Stimulated activated CD4-positive, alpha-beta T cell treated with anti-CD3 and anti-CD28 coated beads, TNF-alpha, amount 100 ng/mL, for 24 hours (primary cell): ENCODE measurements around the gene LACC1.
A peak's percentile ranks its signal among the peaks of the same experiment; 100 is the strongest.

Experiments used
- DNase-seq, 3 experiments: peaks; one replicate each; pipeline ENCODE4 v3.0.0-alpha.2; 2020; ENCODE audit warnings: low read depth in 3 of 3

LACC1 gene

GRCh38 chr13:43879755-43880181 is at the start of gene LACC1:
TSS of gene LACC1 (plus strand) at chr13:43879904. CDS start at chr13:43880986, 1,082 bp downstream.
- peak in 1 of 3 experiments; percentile 32 for DNase-seq

GRCh38 chr13:43830497-43830881 is 49.2 kb upstream of the LACC1 start:
- DNase-seq: no peak

GRCh38 chr13:43831088-43831487 is 48.6 kb upstream of the LACC1 start:
- no peak for DNase-seq

GRCh38 chr13:43835701-43836100 is 44.0 kb upstream of the LACC1 start:
- no peak for DNase-seq

GRCh38 chr13:43838909-43839308 is 40.8 kb upstream of the LACC1 start:
- DNase-seq: no peak

GRCh38 chr13:43846496-43847158 is 33.1 kb upstream of the LACC1 start:
- DNase-seq: no peak

GRCh38 chr13:43848001-43848649 is 31.6 kb upstream of the LACC1 start:
- DNase-seq: no peak

GRCh38 chr13:43850873-43851272 is 28.8 kb upstream of the LACC1 start:
- DNase-seq: no peak

- no peak for DNase-seq
Observed at GRCh38 chr13:43852923-43853404, 26.7 kb upstream of the LACC1 start.

GRCh38 chr13:43861863-43862262 is 17.8 kb upstream of the LACC1 start:
- no peak for DNase-seq

- DNase-seq: no peak
Observed at GRCh38 chr13:43864921-43865320, 14.8 kb upstream of the LACC1 start.

- DNase-seq: no peak
Observed at GRCh38 chr13:43865892-43866291, 13.8 kb upstream of the LACC1 start.

- DNase-seq: no peak
Observed at GRCh38 chr13:43872181-43872580, 7.5 kb upstream of the LACC1 start.

- no peak for DNase-seq
Observed at GRCh38 chr13:43874504-43875092, 5.1 kb upstream of the LACC1 start.

GRCh38 chr13:43876366-43876765 is 3.3 kb upstream of the LACC1 start:
- no peak for DNase-seq

GRCh38 chr13:43877326-43877725 is 2.4 kb upstream of the LACC1 start:
- DNase-seq: no peak

- DNase-seq: no peak
Observed at GRCh38 chr13:43877766-43878165, 1.9 kb upstream of the LACC1 start.

GRCh38 chr13:43878892-43879754 is 581 bp upstream of the LACC1 start, which contains the start of gene CCDC122:
TSS of gene CCDC122 (minus strand) at chr13:43879740. CDS start at chr13:43869376, 10,364 bp downstream.
- DNase-seq: peak; percentile 58 to 74 (median 66)

GRCh38 chr13:43880214-43880855 is 631 bp downstream of the LACC1 start:
- DNase-seq: no peak

GRCh38 chr13:43880926-43881325 is 1.2 kb downstream of the LACC1 start:
- no peak for DNase-seq

- no peak for DNase-seq
Observed at GRCh38 chr13:43881580-43881979, 1.9 kb downstream of the LACC1 start.
